HG03575 (cell line): ENCODE measurements around the gene DRC7.

Experiments used
- ATAC-seq: cut with Tn5 transposase; IDR thresholded peaks from one replicate; pipeline ENCODE4 v1.9.1; 2021; ENCODE audit not compliant: unreplicated experiment, insufficient number of reproducible peaks, low FRiP score; ENCODE audit errors: extremely low read depth

The DRC7 gene

DNA sequence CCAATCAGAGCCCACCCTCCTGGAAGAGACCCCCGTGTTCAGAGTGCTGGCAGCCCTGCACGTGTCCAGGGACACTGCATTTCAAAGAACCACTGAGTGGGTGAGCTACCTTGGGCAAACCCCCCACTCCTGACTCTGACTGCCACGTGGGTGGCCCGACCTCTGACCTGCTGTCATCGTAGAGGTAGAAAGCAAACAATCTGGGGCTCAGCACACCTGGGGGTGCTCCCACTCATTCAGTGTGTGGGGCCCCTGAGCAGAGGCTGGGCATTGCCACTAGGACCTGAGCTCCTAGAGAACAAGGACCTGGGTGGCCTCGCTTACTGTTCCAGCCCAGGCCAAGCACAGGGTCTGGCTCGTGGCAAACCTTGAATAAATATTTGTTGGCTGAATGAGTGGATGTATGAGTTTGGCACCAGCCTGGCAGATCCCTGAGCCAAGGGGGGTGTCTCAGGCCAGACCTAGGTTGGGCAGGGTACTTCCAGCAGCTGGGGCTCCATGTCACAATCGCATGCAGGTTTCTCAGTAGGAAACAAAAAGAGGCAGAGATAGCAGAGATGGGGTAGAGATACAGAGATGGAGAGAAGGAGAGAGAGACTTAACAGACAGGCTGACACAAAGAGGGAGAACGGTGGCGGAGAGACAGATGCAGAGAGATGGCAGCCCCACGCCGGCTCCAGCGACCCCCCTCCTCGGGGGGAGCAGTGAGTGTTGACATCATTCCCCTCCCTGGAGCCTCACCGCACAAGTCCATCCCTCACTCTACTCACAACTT lies 5.4 kb upstream of the DRC7 start:
- ATAC-seq: no peak

DNA sequence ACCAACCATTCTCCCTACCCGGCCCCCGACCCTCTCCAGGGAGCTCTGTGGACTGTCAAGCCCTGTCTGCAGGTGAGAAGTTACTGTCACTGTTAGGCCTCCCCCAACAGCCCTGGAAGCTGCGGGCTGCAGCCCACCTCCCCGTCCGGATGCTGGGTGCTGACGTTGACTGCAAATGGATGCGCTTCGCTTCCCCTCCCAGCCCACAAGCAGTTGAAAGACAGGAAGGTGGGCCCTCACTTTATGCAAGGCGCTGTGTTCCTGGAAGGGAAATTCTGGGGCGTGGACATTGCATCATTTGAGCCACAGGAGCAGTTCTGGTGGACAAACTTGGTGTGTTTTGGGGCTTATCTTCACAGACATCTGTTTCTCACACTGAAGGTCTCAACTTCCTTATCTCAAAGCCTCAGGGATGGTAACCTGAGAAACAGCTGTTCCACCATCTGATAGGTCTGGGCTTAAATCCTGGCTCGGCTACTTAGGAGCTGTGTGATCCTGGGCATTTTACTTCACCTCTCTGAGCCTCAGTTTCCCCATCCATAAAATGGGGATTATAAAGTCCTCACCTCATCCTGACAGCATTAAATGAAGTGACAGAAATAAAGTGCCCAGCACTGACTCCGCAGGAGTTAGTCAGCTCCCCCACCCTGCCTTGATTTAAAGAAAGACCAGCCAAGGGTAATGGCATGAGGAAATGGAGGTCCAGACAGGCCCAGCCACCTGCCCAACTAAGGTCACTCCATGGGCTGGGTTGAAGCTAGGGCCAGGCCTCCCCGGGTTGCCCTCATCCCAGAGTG lies 4.6 kb upstream of the DRC7 start:
- no peak for ATAC-seq

DNA sequence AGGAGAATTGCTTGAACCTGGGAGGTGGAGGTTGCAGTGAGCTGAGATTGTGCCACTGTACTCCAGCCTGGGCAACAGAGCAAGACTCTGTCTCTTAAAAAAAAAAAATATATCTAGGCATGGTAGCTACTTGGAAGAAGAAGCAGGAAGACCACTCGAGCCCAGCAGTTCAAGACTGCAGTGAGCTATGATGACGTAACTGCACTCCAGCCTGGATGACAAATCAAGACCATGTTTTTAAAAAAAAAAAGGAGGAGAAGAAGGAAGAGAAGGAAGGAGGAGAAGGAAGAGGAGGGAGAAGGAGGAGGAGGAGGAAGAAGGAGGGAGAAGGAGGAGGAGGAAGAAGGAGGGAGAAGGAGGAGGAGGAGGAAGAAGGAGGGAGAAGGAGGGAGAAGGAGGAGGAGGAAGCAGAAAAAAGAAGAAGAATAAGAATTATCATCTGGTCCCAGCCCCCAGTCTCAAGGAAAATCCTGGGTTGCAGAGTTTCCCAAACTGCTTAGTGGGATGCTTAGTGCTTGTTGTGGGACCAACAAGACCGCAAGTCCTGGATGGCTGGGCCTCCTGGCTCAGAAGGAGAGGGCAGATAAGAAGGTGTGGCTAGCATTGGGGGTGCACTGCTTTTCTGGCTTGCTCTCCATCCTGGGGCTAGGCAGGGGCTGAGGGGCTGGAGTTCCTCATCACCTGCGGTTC lies 3.7 kb upstream of the DRC7 start:
- no peak for ATAC-seq

DNA sequence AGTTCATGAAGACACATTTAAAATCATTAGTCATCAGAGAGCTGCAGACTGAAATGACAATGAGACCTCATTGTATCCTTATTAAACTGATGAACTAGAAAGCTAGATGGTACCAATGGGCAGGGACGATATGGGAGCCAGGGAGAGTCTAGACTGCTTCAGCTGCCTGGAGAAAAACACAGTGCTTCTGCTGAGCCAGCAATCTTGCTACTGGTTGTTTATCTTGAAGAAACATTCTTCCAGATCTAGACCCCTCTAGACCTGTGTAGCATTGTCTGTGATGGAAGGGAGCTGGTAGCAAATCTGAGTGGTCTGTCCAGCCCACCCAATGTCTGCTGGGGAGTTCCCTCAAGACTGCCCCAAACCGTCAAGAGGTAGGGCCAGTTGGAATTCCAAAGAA lies 2.0 kb upstream of the DRC7 start:
- ATAC-seq: no peak

DNA sequence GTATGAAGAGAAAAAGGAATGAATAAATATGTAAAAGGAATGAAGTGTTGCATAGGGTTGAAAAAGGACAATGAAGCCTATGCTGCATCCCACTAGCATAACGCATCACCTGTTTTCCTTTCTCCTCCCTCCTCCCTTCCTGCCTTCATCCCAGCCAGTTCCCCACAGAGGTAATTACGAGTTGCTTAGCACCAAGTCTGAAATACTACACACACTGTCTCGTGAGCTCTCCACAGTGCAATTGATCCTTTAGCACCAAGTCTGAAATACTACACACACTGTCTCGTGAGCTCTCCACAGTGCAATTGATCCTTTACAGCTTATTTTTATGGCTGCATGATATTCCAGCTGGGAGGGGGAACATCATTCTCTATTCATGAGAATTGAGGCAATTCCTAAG lies 1.1 kb upstream of the DRC7 start:
- no peak for ATAC-seq

DNA sequence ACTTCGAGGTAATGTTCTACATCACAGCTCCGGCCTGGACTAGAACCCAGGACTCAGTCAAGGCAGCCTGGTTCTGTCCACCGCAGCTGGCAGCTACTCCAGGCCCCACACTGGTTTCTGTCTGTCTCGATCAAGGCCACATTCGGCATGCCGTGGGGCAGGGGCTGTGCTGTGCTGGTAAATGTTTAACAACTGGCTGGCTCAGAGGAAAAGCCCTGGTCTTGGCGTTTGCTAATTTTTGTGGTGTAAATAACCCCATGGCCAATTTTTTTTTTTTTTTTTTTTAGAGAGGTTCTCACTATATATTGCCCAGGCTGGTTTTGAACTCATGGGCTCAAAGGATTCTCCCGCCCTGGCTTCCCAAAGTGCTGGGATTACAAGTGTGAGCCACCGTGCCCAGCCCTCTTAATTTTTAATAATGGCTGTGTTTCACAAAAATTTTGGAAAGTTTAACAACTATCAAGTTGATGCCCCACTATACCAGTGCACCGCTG lies 328 bp upstream of the DRC7 start:
- ATAC-seq: no peak

DNA sequence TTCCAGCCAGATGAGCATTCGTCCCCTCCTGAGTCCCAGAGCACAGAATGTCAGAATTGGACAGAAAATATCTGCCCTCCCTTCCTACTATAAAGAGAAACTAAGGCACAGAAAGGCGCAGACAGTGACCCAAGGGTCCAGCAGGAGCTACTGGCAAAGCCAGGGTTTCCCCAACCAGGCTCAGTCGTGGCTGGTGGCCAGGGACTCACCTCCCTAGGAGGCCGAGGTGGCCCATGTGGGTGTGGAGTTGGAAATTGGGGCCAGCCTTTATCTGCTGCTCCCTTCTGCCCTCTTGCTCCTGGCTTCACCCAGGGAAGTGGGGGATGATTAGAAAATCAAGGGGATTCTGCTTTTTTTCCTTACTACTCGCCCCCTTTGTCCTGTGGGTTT lies 1.1 kb downstream of the DRC7 start:
- no peak for ATAC-seq

DNA sequence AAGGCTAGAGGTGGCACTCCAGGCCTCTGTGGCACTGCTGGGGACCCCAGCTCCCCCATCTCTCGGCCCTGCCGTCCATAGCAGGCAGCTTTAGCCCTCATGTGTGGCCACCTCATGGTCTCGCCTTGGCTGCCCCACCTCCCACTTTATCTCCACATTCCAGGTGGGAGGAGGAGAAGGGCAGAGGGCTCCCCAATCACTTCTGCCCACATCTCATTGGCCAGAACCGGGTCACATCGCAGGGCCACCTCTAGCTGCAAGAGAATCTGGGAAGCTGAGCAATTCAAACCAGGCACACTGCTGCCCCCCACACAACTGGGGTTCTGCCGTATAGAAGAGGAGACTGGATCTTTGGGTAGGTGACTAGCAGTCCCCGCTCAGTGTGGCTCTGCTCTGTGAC lies 1.6 kb downstream of the DRC7 start:
- ATAC-seq: no peak

DNA sequence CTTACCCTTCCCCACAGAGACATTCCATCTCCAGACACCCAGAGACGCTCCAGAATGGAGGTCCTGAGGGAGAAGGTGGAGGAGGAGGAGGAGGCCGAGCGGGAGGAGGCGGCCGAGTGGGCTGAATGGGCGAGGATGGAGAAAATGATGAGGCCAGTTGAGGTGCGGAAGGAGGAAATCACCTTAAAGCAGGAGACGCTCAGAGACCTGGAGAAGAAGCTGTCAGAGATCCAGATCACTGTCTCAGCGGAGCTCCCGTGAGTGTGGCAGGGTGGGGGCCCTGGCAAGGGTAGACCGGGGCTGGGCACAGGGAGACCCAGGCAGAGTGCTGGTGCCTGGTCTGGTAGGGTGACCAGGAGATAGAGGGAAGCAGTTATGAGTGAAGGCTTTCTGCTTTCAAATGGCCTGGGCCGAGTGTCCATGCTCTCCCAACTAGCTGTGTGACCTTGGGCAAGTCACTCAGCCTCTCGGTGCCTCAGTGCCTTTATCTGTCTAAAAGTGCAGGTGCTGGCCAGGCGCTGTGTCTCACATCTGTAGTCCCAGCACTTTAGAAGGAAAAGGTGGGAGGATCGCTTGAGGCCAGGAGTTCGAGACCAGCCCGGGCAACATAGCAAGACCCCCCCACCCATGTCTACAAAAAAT lies 3.4 kb downstream of the DRC7 start:
- no peak for ATAC-seq

DNA sequence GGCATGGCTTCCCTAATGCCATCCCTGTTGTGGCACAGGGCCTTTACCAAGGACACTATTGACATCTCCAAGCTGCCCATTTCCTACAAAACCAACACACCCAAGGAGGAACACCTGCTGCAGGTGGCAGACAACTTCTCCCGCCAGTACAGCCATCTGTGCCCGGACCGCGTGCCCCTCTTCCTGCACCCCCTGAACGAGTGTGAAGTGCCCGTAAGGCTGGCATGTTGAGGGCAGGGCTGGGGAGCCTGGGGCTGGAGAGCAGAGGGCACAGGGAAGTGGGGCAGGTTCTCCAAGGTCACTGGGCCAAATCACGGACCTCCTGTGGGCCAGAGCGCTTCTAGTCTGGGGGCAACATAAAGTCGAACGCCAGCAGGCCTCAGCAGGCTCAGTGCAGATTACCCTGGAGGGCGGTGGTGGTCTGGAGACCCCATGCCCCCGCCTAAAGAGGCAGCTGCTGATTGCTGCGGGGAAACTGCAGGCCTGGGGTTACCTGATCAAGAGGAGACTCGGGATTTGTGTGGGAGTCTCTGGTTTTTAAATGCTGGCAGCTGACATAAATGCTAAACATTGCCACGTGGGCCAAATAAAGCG lies 4.3 kb downstream of the DRC7 start:
- no peak for ATAC-seq

DNA sequence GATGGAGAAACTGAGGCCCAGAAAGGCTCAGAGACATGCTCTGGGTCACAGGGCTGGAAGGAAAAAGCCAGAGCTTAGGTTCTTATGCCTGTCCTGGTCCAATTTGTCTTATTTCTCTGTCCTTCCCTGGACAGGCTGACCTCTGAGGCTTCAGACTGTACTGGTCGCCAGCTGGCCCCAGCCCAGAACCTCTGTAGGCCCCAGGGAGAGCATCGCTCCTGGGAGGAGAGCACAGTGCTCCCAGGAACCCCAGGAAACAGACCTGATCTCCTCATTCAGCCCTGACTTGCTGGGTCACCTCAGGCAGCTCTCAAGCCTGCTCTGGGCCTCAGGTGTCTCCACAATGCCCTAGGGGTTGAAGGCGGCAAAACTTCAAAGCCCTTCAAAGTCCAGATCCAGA lies 4.9 kb downstream of the DRC7 start:
- no peak for ATAC-seq

DNA sequence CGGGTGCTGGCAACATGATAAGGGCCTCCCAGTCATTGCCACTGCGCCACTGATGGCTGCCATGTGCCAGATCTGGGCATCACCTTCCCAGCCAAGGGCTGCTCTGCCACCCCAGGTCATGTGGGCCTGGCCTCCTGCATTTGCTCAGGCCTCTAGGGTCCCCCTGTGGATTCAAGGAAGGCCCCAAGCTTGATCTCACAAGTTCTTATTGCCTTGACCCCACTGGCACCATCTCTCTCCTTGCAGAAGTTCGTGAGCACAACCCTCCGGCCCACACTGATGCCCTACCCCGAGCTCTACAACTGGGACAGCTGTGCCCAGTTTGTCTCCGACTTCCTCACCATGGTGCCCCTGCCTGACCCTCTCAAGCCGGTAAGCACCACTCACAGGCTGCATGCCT lies 5.3 kb downstream of the DRC7 start:
- no peak for ATAC-seq

DNA sequence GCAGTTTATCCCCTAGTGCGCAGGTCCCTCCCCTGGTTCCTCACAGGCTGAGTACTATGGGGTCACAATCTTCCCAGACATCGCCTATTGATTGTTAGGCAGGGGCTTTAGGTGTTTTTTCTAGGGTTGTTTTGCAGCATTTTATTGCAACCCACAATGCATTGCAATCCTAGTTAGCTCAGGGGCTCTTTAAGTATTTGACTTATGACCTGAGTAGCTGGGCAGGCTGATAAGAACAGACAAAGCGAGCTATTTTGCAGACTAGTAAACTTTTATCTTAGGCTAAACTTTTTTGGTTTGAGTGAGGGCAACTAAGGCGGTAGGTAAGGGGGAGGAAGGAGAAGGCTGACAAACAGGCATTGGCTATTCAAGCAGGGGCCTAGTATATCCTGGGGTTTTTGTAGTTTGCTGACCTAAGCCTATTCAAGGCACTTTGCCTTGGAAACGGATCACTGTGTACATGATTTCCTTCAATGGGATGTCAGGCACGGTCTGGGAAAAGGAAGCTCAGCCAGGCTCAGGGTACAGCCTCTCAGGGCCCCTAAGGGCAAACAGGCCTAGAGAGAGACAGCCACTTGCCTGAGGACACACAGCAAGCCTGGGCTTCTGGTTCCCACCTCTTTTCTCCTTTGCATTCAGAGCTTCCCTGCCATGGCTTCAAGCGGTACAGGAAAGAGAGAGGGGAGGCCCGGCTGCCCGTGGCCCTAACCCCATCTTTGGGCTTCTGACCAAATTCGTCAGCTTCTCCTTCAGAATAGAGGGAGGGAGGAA lies 6.4 kb downstream of the DRC7 start:
- ATAC-seq: no peak

DNA sequence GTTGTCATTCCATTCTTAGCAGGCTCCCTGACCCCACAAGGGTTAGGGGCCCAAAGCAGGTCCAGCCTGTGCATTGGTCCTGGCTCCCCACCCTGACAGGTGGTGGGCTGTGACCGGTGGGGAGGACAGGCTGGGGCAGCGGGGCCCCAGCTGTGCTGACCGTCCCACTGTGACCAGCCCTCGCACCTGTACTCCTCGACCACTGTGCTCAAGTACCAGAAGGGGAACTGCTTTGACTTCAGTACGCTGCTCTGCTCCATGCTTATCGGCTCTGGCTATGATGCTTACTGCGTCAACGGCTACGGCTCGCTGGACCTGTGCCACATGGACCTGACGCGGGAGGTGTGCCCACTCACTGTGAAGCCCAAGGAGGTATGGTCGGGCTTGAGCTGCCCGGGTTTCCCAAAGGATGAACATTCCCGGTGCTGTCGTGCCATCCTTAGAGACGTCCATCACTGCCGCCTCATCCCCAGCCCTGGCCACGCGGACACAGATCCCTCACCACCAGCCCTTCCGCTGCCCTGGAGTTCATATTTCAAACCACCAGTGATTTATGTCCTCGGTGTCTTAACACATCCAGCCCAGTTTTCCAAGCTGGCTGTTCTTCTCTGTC lies 7.3 kb downstream of the DRC7 start:
- no peak for ATAC-seq

DNA sequence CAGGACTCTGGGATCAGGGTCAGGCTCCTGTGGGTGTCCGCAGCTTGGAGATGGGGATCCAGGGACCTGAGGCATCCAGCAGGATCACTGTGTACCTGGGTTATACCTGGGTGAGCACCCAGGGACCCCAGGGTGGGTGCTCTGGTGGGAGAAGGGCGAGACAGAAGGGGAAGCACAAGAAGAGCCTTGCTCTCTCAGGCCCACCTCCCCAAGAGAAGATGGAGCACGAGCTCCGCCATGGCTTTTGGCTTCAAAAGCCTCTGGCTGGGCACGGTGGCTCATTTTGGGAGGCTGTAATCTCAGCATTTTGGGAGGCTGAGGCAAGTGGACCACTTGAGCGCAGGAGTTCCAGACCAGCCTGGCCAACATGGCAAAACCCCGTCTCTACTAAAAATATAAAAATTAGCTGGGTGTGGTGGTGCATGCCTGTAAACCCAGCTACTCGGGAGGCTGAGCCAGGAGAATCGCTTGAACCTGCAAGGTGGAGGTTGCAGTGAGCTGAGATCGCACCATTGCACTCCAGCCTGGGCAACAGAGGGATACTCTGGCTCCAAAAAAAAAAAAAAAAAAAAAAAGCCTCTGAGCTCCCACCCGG lies 8.9 kb downstream of the DRC7 start:
- no peak for ATAC-seq

DNA sequence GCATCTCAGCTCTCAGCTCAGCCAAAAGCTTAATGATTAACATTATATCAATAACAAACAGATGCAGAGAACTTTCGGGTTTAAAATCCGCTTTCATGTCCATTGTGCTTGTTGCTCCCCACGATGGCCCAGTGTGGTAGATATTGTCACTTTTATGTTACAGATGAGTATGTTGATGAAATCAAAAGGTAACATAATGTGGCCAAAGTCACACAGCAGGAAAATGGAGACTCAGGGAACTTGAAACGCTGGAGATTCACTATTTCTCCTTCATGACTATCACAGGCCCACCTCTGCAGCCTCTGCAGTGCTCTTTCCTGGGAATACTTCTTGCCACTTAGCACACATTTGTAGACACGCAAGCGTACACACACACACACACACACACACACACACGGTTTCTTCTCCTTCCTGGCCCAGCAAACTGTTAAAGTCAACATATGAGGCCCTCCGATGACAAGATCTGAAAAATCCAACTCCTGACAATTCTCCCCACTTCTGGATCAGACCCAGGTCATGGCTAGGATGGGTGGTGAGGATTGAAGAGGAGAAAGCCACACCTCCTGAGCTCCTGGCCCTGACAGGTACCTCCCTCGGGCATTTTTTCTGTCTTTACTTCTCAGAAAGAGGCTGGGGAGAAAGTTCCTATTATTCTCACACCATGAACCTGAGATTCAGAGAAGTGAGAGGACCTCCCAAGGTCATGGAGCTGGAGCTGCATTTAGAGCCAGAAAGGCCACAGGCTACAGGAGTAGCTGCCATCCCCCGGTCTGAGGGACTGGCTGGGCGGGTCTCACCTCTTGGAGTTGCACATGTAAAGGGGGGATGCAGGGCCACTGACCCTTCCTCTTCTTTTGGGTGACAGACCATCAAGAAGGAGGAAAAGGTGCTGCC lies 9.7 kb downstream of the DRC7 start:
- no peak for ATAC-seq
